ENCODE measurements around the gene ZNF423.
A peak's percentile ranks its signal among the peaks of the same experiment; 100 is the strongest.
"Not testable (repeated sequence)": the region's sequence is repeated elsewhere in the genome, so short reads cannot be mapped to it uniquely, and the experiment has no call there.

Gene ZNF423

GRCh38 chr16:49523435-49524159 lies 332.3 kb downstream of the ZNF423 start:
- no peak for DNase-seq

- DNase-seq, result no peak
Measured at GRCh38 chr16:49521734-49522325, 334.1 kb downstream of the ZNF423 start.

GRCh38 chr16:49520492-49521038 lies 335.3 kb downstream of the ZNF423 start:
- no peak for DNase-seq

GRCh38 chr16:49519741-49520140 lies 336.2 kb downstream of the ZNF423 start:
- DNase-seq, result no peak

- DNase-seq, result no peak
Measured at GRCh38 chr16:49519008-49519656, 336.8 kb downstream of the ZNF423 start.

GRCh38 chr16:49516382-49517036 lies 339.4 kb downstream of the ZNF423 start:
- DNase-seq, result no peak

- DNase-seq, result no peak
Measured at GRCh38 chr16:49515861-49516260, 340.1 kb downstream of the ZNF423 start.

- no peak for DNase-seq
Measured at GRCh38 chr16:49515016-49515565, 340.8 kb downstream of the ZNF423 start.

GRCh38 chr16:49514073-49514980 lies 341.6 kb downstream of the ZNF423 start:
- peak; percentile 8 for DNase-seq

GRCh38 chr16:49513040-49513439 lies 342.9 kb downstream of the ZNF423 start:
- DNase-seq, result no peak

GRCh38 chr16:49510654-49511305 lies 345.1 kb downstream of the ZNF423 start:
- DNase-seq, result peak; percentile 55

GRCh38 chr16:49510141-49510540 lies 345.8 kb downstream of the ZNF423 start:
- no peak for DNase-seq

- DNase-seq, result not testable (repeated sequence)
Measured at GRCh38 chr16:49506058-49507013, 349.6 kb downstream of the ZNF423 start.

GRCh38 chr16:49505556-49505955 lies 350.4 kb downstream of the ZNF423 start:
- DNase-seq, result no peak

- no peak for DNase-seq
Measured at GRCh38 chr16:49504626-49505025, 351.3 kb downstream of the ZNF423 start.

GRCh38 chr16:49504023-49504364 lies 351.9 kb downstream of the ZNF423 start:
- no peak for DNase-seq

- DNase-seq, result no peak
Measured at GRCh38 chr16:49503256-49504022, 352.5 kb downstream of the ZNF423 start.

- no peak for DNase-seq
Measured at GRCh38 chr16:49502136-49502881, 353.6 kb downstream of the ZNF423 start.
